Testis (tissue), 3 donors: Measurements from ENCODE around the gene SMIM35. TPM values are rescaled to one million over a fixed set of nuclear protein-coding genes. Genes with fewer than 3 reads are reported as not detected.
A peak's percentile ranks its signal among the peaks of the same experiment; 100 is the strongest.

Experiments
- DNase-seq: peaks from one replicate; pipeline ENCODE4 v3.0.0-alpha.2; 2019
- H3K27ac ChIP-seq, 2 donors: fragments of 200-600 bp; sonication (generic); one replicate each; pipeline ENCODE4 v1.5.1; 2019
- H3K27me3 ChIP-seq: fragments of 200-600 bp; sonication (generic); one replicate; pipeline ENCODE4 v1.5.1; 2019
- H3K36me3 ChIP-seq: fragments of 200-600 bp; sonication (generic); one replicate; pipeline ENCODE4 v1.5.1; 2017; ENCODE audit warnings: low read depth; ENCODE audit errors: missing control alignments
- H3K4me1 ChIP-seq: fragments of 200-600 bp; sonication (generic); one replicate; pipeline ENCODE4 v1.5.1; 2019
- H3K4me3 ChIP-seq, 2 donors: fragments of 200-600 bp; sonication (generic); one replicate each; pipeline ENCODE4 v1.5.1; 2017 to 2019
- H3K9me3 ChIP-seq: fragments of 200-600 bp; sonication (generic); one replicate; pipeline ENCODE4 v1.5.1; 2017
- POLR2A ChIP-seq: fragments of 450-650 bp; IDR thresholded peaks from one replicate; pipeline ENCODE4 v1.6.1; 2017; ENCODE audit warnings: antibody characterized with exemption, mild to moderate bottlenecking, moderate library complexity
- WGBS, 2 donors: methylation state at CpG; one replicate each; pipeline ENCODE4 v1.1.5; 2018; 5-methylcytosine and 5-hydroxymethylcytosine counted together
- intact Hi-C: fragments of 100-400 bp; cut with DNase I; formaldehyde crosslinking; loops from one replicate; pipeline ENCODE4 v1.15.1; 2023; ENCODE audit warnings: low total_unique reads
- polyA plus RNA-seq: library from polyadenylated mRNA; stranded (reverse); fragments of 350-450 nt; fragmentation: Illumina TruSeq; extraction: RNeasy Lipid Tissue Mini Kit (QIAGEN cat#74804); gene quantifications from one replicate; pipeline ENCODE4 v1.2.3, GENCODE V29; 2014; ENCODE audit warnings: low read depth, low replicate concordance; ENCODE audit not compliant: insufficient read depth
- total RNA-seq, 2 donors: library from RNA; depleted of rRNA; stranded (reverse); fragments of >200 nt; gene quantifications; one replicate each; pipeline ENCODE4 v1.2.3, GENCODE V29; 2016
- TF ChIP-seq, protein P1 (sequence below), 3 experiments: fragments of 450-650 bp in 2 of 3; fragments of 200-600 bp in 1 of 3; sonication (generic) in 1 of 3; IDR thresholded peaks; one replicate each; pipeline ENCODE4 v1.5.1; 2016 to 2019; ENCODE audit warnings: antibody characterized with exemption in 3 of 3, mild to moderate bottlenecking in 2 of 3, moderate library complexity in 1 of 3

SMIM35 gene
- total and polyA plus RNA-seq, 3 donors from 2014 or later, result 0.17 to 0.19 TPM; not detected in 1

DNA sequence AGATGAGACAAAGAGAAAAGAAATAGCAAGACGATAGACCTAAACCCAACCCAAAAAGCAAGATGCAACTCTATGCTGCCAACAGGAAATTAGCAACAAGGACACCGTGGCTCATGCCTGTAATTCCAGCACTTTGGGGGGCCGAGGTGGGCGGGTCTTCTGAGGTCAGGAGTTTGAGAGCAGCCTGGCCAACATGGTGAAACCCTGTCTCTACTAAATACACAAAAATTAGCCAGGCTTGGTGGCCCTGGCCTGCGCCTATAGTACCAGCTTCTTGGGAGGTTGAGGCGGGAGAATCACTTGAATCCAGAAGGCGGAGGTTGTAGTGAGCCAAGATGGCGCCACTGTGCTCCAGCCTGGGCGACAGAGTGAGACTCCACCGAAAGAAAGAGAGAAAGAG, 124.9 kb downstream of the SMIM35 start:
- Histone ChIP-seq H3K36me3 (no peaks in the 10 kb centered on the region), H3K27ac (no peak overlapping the region), H3K9me3 (no peaks in the 10 kb centered on the region), H3K4me3 (peak overlapping the region in 1 of 2 donors; percentile 12), H3K4me1 (no peaks in the 10 kb centered on the region), H3K27me3 (no peaks in the 10 kb centered on the region)
- TF ChIP-seq, protein P1, sequence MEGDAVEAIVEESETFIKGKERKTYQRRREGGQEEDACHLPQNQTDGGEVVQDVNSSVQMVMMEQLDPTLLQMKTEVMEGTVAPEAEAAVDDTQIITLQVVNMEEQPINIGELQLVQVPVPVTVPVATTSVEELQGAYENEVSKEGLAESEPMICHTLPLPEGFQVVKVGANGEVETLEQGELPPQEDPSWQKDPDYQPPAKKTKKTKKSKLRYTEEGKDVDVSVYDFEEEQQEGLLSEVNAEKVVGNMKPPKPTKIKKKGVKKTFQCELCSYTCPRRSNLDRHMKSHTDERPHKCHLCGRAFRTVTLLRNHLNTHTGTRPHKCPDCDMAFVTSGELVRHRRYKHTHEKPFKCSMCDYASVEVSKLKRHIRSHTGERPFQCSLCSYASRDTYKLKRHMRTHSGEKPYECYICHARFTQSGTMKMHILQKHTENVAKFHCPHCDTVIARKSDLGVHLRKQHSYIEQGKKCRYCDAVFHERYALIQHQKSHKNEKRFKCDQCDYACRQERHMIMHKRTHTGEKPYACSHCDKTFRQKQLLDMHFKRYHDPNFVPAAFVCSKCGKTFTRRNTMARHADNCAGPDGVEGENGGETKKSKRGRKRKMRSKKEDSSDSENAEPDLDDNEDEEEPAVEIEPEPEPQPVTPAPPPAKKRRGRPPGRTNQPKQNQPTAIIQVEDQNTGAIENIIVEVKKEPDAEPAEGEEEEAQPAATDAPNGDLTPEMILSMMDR (IDR thresholded peaks at IDR 0.05), result no peak
- no peak for TF ChIP-seq POLR2A
- intact Hi-C loops, result no loop called here
- 58 to 59% methylated on average over 10 of the region's 10 CpGs for WGBS, 2 donors
- DNase-seq, result no peak

DNA sequence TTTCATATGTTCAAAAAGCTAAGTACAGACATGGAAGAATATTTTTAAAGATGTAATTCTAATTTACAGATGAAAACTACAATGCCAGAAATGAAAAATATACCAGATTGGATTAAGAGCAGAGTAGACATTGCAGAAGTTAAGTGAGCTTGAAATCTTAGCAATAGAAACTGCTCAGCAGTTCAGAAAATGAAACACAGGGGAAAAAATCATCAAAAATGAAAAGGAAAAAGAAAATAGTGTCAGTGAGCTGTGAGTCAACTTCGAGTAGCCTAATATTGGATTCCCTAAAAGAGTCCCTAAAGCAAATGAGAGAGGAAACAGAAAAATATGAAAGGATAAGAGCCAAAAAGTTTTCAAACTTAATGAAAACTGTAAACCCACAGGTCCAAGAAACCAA, 126.4 kb downstream of the SMIM35 start:
- WGBS, 2 donors, result 54 to 68% methylated on average over 1 of the region's 1 CpG
- intact Hi-C loops, result no loop called here
- Histone ChIP-seq H3K9me3 (no peaks in the 10 kb centered on the region), H3K27me3 (no peaks in the 10 kb centered on the region), H3K36me3 (no peaks in the 10 kb centered on the region), H3K4me1 (no peaks in the 10 kb centered on the region), H3K4me3 (no peak overlapping the region), H3K27ac (no peak overlapping the region)
- TF ChIP-seq, protein P1 (IDR thresholded peaks at IDR 0.05), result no peak
- no peak for TF ChIP-seq POLR2A
- DNase-seq, result no peak

DNA sequence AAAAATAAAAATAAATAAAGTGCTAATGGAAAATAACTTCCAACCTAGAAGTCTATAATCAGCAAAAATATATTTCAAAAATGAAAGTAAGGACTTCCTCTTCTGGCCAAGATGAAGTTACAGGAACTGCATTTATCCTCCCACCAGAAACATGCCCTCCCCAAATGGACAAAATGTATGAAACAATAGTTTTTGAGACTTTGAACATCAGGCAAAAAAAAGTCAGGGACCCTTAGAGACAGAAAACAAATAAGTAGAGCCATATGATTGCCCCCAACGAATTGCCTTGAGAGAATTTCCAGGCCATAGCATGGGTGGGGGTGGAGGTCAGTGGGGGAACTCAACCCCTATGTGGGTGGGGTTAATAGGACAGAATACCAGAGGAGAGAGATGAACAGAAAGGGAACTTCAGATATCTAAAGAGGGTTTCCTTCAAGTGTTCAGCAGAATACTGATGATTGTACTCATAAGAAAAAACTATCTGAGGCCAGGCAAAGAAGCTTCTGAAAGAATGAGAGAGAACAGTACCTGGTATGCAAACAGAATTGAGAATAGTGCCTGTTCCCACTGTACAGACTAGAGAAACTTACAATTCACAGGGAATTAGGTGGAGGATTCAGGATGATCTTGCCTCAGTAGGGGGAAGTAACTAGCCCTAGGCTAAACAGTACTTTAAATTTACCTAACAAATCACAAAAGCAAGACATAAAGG, 127.2 kb downstream of the SMIM35 start:
- Histone ChIP-seq H3K4me1 (no peaks in the 10 kb centered on the region), H3K27me3 (no peaks in the 10 kb centered on the region), H3K4me3 (no peak overlapping the region), H3K27ac (no peak overlapping the region), H3K9me3 (no peaks in the 10 kb centered on the region), H3K36me3 (no peaks in the 10 kb centered on the region)
- no peak for DNase-seq
- no peak for TF ChIP-seq POLR2A
- TF ChIP-seq, protein P1 (IDR thresholded peaks at IDR 0.05), result no peak
- WGBS, 2 donors, result 48 to 68% methylated on average over 1 of the region's 1 CpG
- intact Hi-C loops, result no loop called here

DNA sequence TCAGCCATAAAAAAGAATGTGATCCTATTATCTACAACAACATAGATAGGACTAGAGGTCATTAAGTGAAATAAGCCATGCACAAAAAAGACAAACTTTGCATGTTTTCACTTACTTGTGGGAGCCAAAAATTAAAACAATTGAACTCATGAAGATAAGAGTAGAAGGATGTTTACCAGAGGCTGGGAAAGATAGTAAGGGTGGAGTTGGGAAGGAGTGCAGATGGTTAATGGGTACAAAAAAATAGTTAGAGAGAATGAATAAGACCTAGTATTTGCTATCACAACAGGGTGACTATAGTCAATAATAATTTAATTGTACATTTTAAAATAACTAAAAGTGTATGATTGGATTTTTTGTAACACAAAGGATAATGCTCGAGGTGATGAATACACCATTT, 127.8 kb downstream of the SMIM35 start:
- Histone ChIP-seq H3K4me3 (no peak overlapping the region), H3K27me3 (no peaks in the 10 kb centered on the region), H3K36me3 (no peaks in the 10 kb centered on the region), H3K4me1 (no peaks in the 10 kb centered on the region), H3K27ac (no peak overlapping the region), H3K9me3 (no peaks in the 10 kb centered on the region)
- no peak for TF ChIP-seq POLR2A
- TF ChIP-seq, protein P1 (IDR thresholded peaks at IDR 0.05), result no peak
- 84 to 94% methylated on average over 1 of the region's 1 CpG for WGBS, 2 donors
- intact Hi-C loops, result no loop called here
- DNase-seq, result no peak

Other genes starting within 250 kb of the SMIM35 start
- gene FXYD6, start 210.3 kb downstream of the SMIM35 start, total RNA-seq, result 100 to 1,000 TPM; 191 to 439 TPM
- gene FXYD6, start 210.3 kb downstream of the SMIM35 start, polyA plus RNA-seq, result 186 TPM
- under 1 TPM; 0.74 to 0.87 TPM for gene TMPRSS13, start 157.6 kb downstream of the SMIM35 start, total RNA-seq
- gene TMPRSS13, start 157.6 kb downstream of the SMIM35 start, polyA plus RNA-seq, result 0.91 TPM
- 1 to 10 TPM; 3.6 to 7.6 TPM for gene IL10RA, start 100.6 kb downstream of the SMIM35 start, total RNA-seq
- gene IL10RA, start 100.6 kb downstream of the SMIM35 start, polyA plus RNA-seq, result 12.8 TPM
- gene TMPRSS4, start 9.9 kb downstream of the SMIM35 start, total RNA-seq, result 1 to 10 TPM; 1.2 to 1.3 TPM
- 4.3 TPM for gene TMPRSS4, start 9.9 kb downstream of the SMIM35 start, polyA plus RNA-seq
- 1 to 10 TPM; 1.9 to 2.0 TPM for gene SCN4B, start 65.9 kb upstream of the SMIM35 start, total RNA-seq
- gene SCN4B, start 65.9 kb upstream of the SMIM35 start, polyA plus RNA-seq, result 4.9 TPM
- gene SCN2B, start 89.7 kb upstream of the SMIM35 start, total RNA-seq, result under 1 TPM; 0.24 to 0.43 TPM
- gene SCN2B, start 89.7 kb upstream of the SMIM35 start, polyA plus RNA-seq, result 0.70 TPM
- 1 to 10 TPM; 1.9 to 3.5 TPM for gene JAML, start 138.0 kb upstream of the SMIM35 start, total RNA-seq
- 9.7 TPM for gene JAML, start 138.0 kb upstream of the SMIM35 start, polyA plus RNA-seq
- 1 to 10 TPM; 2.4 to 3.2 TPM for gene MPZL3, start 165.4 kb upstream of the SMIM35 start, total RNA-seq
- gene MPZL3, start 165.4 kb upstream of the SMIM35 start, polyA plus RNA-seq, result 3.4 TPM
- 1 to 10 TPM; 1.7 to 3.0 TPM for gene MPZL2, start 177.3 kb upstream of the SMIM35 start, total RNA-seq
- 4.2 TPM for gene MPZL2, start 177.3 kb upstream of the SMIM35 start, polyA plus RNA-seq
- gene CD3E, start 217.8 kb upstream of the SMIM35 start, total RNA-seq, result under 1 TPM in 1 of 2 donors, not detected in 1; 0.50 TPM
- 6.1 TPM for gene CD3E, start 217.8 kb upstream of the SMIM35 start, polyA plus RNA-seq